Psoas muscle (tissue), 8 donors: ENCODE results near the gene MYL11. TPM values are rescaled to one million over a fixed set of nuclear protein-coding genes. Genes with fewer than 3 reads are reported as not detected.
A peak's percentile ranks its signal among the peaks of the same experiment; 100 is the strongest.

ENCODE experiments used
- ATAC-seq, 4 donors: fragments of 200-7000 bp; cut with Tn5 transposase; one replicate each; pipeline ENCODE4 v1.9.1; 2020; ENCODE audit warnings: moderate library complexity in 3 of 4, mild to moderate bottlenecking in 2 of 4
- DNase-seq, 2 donors: peaks; one replicate each; pipeline ENCODE4 v3.0.0-alpha.2; 2020
- H3K27ac ChIP-seq: fragments of 200-600 bp; one replicate; pipeline ENCODE4 v1.8.0; 2022
- H3K27me3 ChIP-seq, 3 donors: fragments of 200-600 bp in 1 of 3; one replicate each; pipeline versions ENCODE4 v1.6.1 to v1.8.0; 2013 to 2022; ENCODE audit warnings: low read length in 2 of 3, mild to moderate bottlenecking in 2 of 3, moderate library complexity in 1 of 3; ENCODE audit not compliant: insufficient read depth in 3 of 3
- H3K36me3 ChIP-seq, 2 donors: fragments of 200-600 bp in 1 of 2; one replicate each; pipeline versions ENCODE4 v1.6.1 to v1.8.0; 2013 to 2022; ENCODE audit warnings: low read depth in 1 of 2, mild to moderate bottlenecking in 1 of 2, moderate library complexity in 1 of 2; ENCODE audit not compliant: insufficient read depth in 1 of 2
- H3K4me1 ChIP-seq: fragments of 200-600 bp; one replicate; pipeline ENCODE4 v1.8.0; 2022
- H3K4me3 ChIP-seq: fragments of 200-600 bp; one replicate; pipeline ENCODE4 v1.8.0; 2022; ENCODE audit warnings: mild to moderate bottlenecking
- H3K9me3 ChIP-seq: fragments of 200-600 bp; one replicate; pipeline ENCODE4 v1.8.0; 2022
- CTCF ChIP-seq: fragments of 200-600 bp; IDR thresholded peaks from one replicate; pipeline ENCODE4 v1.8.0; 2022; ENCODE audit warnings: antibody characterized with exemption
- WGBS, 3 donors: extraction: QIAGEN DNeasy Blood & Tissue Kit; methylation state at CpG; one replicate each; pipeline versions ENCODE4 v1.1.6 to v1.1.7; 2013; 5-methylcytosine and 5-hydroxymethylcytosine counted together
- intact Hi-C, 2 donors: fragments of 100-400 bp; cut with DNase I; formaldehyde crosslinking; loops; one replicate each; pipeline versions ENCODE4 v1.11.0 to v1.14.2; 2022
- polyA plus RNA-seq, 3 donors: library from polyadenylated mRNA; stranded (reverse); fragments of 200-250 nt; gene quantifications; one replicate each; pipeline ENCODE4 v1.2.3, GENCODE V29; 2013
- total RNA-seq, 4 donors: library from RNA; stranded (reverse); fragmentation: NEBNext Ultra II Directional in 2 of 4; extraction: Animal tissue kit (Norgen Biotek cat#: 25700) in 2 of 4; gene quantifications; one replicate each; pipeline versions ENCODE4 v1.2.1 to v1.2.4, GENCODE V29; 2021 to 2023
- donor health status: healthy with polysubstance abuse.
- donor health status: DM: no; HTN: no; CAD: no; lungs with moderate emphysema.
- donor health status: Bipolar disorder and iron deficiency.
- donor health status: healthy.
- donor health status: DM: yes; HTN: yes; CAD: no.
- donor health status: DM: no; HTN: no; CAD: no.
- donor health status: DM: no; HTN: no; CAD: no.
- donor health status: DM: yes; HTN: yes; CAD: no.

The MYL11 gene
- total and polyA plus RNA-seq, 7 donors, result 636 to 6,743 (median 2,548) TPM

GRCh38 chr16:30370456-30371247 is 4.0 kb upstream of the MYL11 start, which contains the start of gene TBC1D10B:
Gene TBC1D10B (minus strand): TSS chr16:30370494. CDS start chr16:30370183, 311 bp downstream.
- Histone ChIP-seq H3K9me3 (no peaks in the 10 kb centered on the region), H3K36me3 (peaks cover 0 to 11% of the 10 kb centered on the region in 2 donors), H3K4me3 (peak within 1 kb of the TSS; percentile 93), H3K4me1 (peaks cover 53% of the 10 kb centered on the region), H3K27me3 (no peaks in the 10 kb centered on the region), H3K27ac (peak within 1 kb of the TSS; percentile 97)
- DNase-seq (peak; percentile 96 to 98), ATAC-seq (peak; percentile 76 to 87 (median 80))
- intact Hi-C loops, result loop anchor here in 1 of 2 donors (5.0 kb wide), 1 partner anchor 37 kb away; the partner anchor contains the start of gene ZNF771
- 0 to 1% (median 0%) methylated on average over 32 to 40 of the region's 40 CpGs for WGBS, 3 donors
- TF ChIP-seq CTCF, result peak; percentile 16

- DNase-seq, result no peak
- no peak for ATAC-seq
- intact Hi-C loops, result loop anchor here in 1 of 2 donors (5.0 kb wide), 1 partner anchor 36 kb away; the partner anchor contains the start of gene ZNF771
- TF ChIP-seq CTCF, result no peak
- H3K36me3 ChIP-seq, result peaks cover 0 to 8% of the 10 kb centered on the region in 2 donors
- H3K4me1 ChIP-seq, result peaks cover 52% of the 10 kb centered on the region
- 12 to 14% (median 12%) methylated on average over 11 of the region's 11 CpGs for WGBS, 3 donors
- H3K9me3 ChIP-seq, result no peaks in the 10 kb centered on the region
- H3K4me3 ChIP-seq, result peak overlapping the region; percentile 65
- H3K27me3 ChIP-seq, result no peaks in the 10 kb centered on the region
- H3K27ac ChIP-seq, result peak overlapping the region; percentile 97
Measured at GRCh38 chr16:30371248-30371816, 3.3 kb upstream of the MYL11 start.

- intact Hi-C loops, result loop anchor here in 1 of 2 donors (5.0 kb wide), 1 partner anchor 35 kb away; the partner anchor contains the start of gene ZNF771
- peaks cover 48% of the 10 kb centered on the region for H3K4me1 ChIP-seq
- TF ChIP-seq CTCF, result no peak
- H3K4me3 ChIP-seq, result peak overlapping the region; percentile 65
- peak in 1 of 2 donors; percentile 87 for DNase-seq
- ATAC-seq, result peak in 3 of 4 donors; percentile 31 to 51 (median 39)
- no peaks in the 10 kb centered on the region for H3K9me3 ChIP-seq
- peaks cover 0 to 5% of the 10 kb centered on the region in 2 donors for H3K36me3 ChIP-seq
- no peaks in the 10 kb centered on the region for H3K27me3 ChIP-seq
- 26 to 38% (median 28%) methylated on average over 6 of the region's 6 CpGs for WGBS, 3 donors
- peak overlapping the region; percentile 97 for H3K27ac ChIP-seq
Measured at GRCh38 chr16:30372038-30372712, 2.4 kb upstream of the MYL11 start.

- ATAC-seq (no peak), DNase-seq (peak in 1 of 2 donors; percentile 60)
- peaks cover 48% of the 10 kb centered on the region for H3K4me1 ChIP-seq
- no peak for TF ChIP-seq CTCF
- intact Hi-C loops, result loop anchor here in 1 of 2 donors (5.0 kb wide), 1 partner anchor 35 kb away; the partner anchor contains the start of gene ZNF771
- no peaks in the 10 kb centered on the region for H3K9me3 ChIP-seq
- H3K27me3 ChIP-seq, result no peaks in the 10 kb centered on the region
- WGBS, 3 donors, result 46 to 73% (median 54%) methylated on average over 5 of the region's 5 CpGs
- peak overlapping the region; percentile 97 for H3K27ac ChIP-seq
- H3K36me3 ChIP-seq, result peaks cover 0 to 5% of the 10 kb centered on the region in 2 donors
- peak overlapping the region; percentile 65 for H3K4me3 ChIP-seq
Measured at GRCh38 chr16:30372725-30373124, 1.9 kb upstream of the MYL11 start.
